GM23338 (cell line): ENCODE data around the gene CERK. TPM values are rescaled to one million over a fixed set of nuclear protein-coding genes. Genes with fewer than 3 reads are reported as not detected.

Experiments used
- ATAC-seq: fragments of 200-7000 bp; cut with Tn5 transposase; 3 replicates; pipeline ENCODE4 v1.9.1; 2020
- DNase-seq: peaks from one replicate; pipeline ENCODE4 v3.0.0-alpha.2; 2015; ENCODE audit warnings: low spot score
- H2AFZ ChIP-seq: fragments of 200-600 bp; sonication (generic); 2 replicates; pipeline ENCODE4 v1.8.0; 2016; ENCODE audit warnings: antibody characterized with exemption, mild to moderate bottlenecking, moderate library complexity
- H3F3A ChIP-seq: fragments of 200-600 bp; sonication (generic); replicated peaks from 2 replicates; pipeline ENCODE4 v1.8.0; 2017; ENCODE audit warnings: antibody characterized with exemption, mixed run types, low read depth
- H3K27ac ChIP-seq: fragments of 200-600 bp; sonication (generic); 2 replicates; pipeline ENCODE4 v1.6.1; 2016; ENCODE audit warnings: low read depth
- H3K27me3 ChIP-seq: fragments of 200-600 bp; sonication (generic); 2 replicates; pipeline ENCODE4 v1.8.0; 2016; ENCODE audit warnings: mild to moderate bottlenecking, mixed run types, moderate library complexity; ENCODE audit not compliant: insufficient read depth
- H3K36me3 ChIP-seq: fragments of 200-600 bp; sonication (generic); 2 replicates; pipeline ENCODE4 v1.8.0; 2016; ENCODE audit warnings: mild to moderate bottlenecking; ENCODE audit not compliant: insufficient read depth
- H3K4me1 ChIP-seq: fragments of 200-600 bp; sonication (generic); 2 replicates; pipeline ENCODE4 v1.8.0; 2016; ENCODE audit warnings: mild to moderate bottlenecking, moderate library complexity; ENCODE audit not compliant: insufficient read depth
- H3K4me2 ChIP-seq: fragments of 200-600 bp; sonication (generic); 2 replicates; pipeline ENCODE4 v1.7.1; 2017; ENCODE audit warnings: mixed run types
- H3K4me3 ChIP-seq: fragments of 200-600 bp; sonication (generic); 2 replicates; pipeline ENCODE4 v1.6.1; 2016; ENCODE audit warnings: mixed run types
- H3K79me2 ChIP-seq: fragments of 200-600 bp; sonication (generic); replicated peaks from 2 replicates; pipeline ENCODE4 v1.8.0; 2017; ENCODE audit warnings: mild to moderate bottlenecking; ENCODE audit not compliant: insufficient read depth
- H3K9me2 ChIP-seq: fragments of 200-600 bp; sonication (generic); 2 replicates; pipeline ENCODE4 v1.8.0; 2017; ENCODE audit not compliant: insufficient read depth
- H4K20me1 ChIP-seq: fragments of 200-600 bp; sonication (generic); replicated peaks from 2 replicates; pipeline ENCODE4 v1.8.0; 2017; ENCODE audit warnings: mild to moderate bottlenecking; ENCODE audit not compliant: insufficient read depth
- H3K27ac Mint-ChIP-seq: 2 replicates; pipeline ENCODE4 v1.8.0; 2020; ENCODE audit warnings: inconsistent platforms, mild to moderate bottlenecking, moderate library complexity, mixed read lengths
- H3K27me3 Mint-ChIP-seq: 3 replicates; pipeline ENCODE4 v1.8.0; 2022; ENCODE audit warnings: low read depth, mild to moderate bottlenecking, moderate library complexity, mixed read lengths, inconsistent platforms; ENCODE audit not compliant: insufficient read depth, poor library complexity
- H3K36me3 Mint-ChIP-seq: 3 replicates; pipeline ENCODE4 v1.8.0; 2021; ENCODE audit warnings: low read depth, mild to moderate bottlenecking, inconsistent platforms, moderate library complexity, mixed read lengths
- H3K4me1 Mint-ChIP-seq: 3 replicates; pipeline ENCODE4 v1.8.0; 2020; ENCODE audit warnings: mild to moderate bottlenecking, inconsistent platforms, mixed read lengths
- H3K4me3 Mint-ChIP-seq: 3 replicates; pipeline ENCODE4 v1.8.0; 2021; ENCODE audit warnings: moderate library complexity, mild to moderate bottlenecking, inconsistent platforms, mixed read lengths
- H3K9me3 Mint-ChIP-seq: 3 replicates; pipeline ENCODE4 v1.8.0; 2020; ENCODE audit warnings: moderate library complexity, mild to moderate bottlenecking, inconsistent platforms, mixed read lengths
- CREB1 ChIP-seq: fragments of 250-450 bp; sonication (Bioruptor Pico); IDR thresholded peaks from 2 replicates; pipeline ENCODE4 v1.5.0; 2020; ENCODE audit warnings: low read depth, mild to moderate bottlenecking, moderate library complexity
- EZH2phosphoT487 ChIP-seq: fragments of 200-600 bp; sonication (generic); IDR thresholded peaks from one replicate; pipeline ENCODE4 v1.8.1; 2018; ENCODE audit warnings: antibody characterized with exemption; ENCODE audit not compliant: unreplicated experiment
- JUNB ChIP-seq: IDR thresholded peaks from one replicate; pipeline ENCODE4 v1.6.1; 2016; ENCODE audit warnings: antibody characterized with exemption; ENCODE audit not compliant: unreplicated experiment
- POLR2AphosphoS5 ChIP-seq: IDR thresholded peaks from 2 replicates; pipeline ENCODE4 v1.6.1; 2016; ENCODE audit warnings: antibody characterized with exemption, low read depth
- STAT1 ChIP-seq: IDR thresholded peaks from one replicate; pipeline ENCODE4 v1.6.1; 2016; ENCODE audit warnings: antibody characterized with exemption; ENCODE audit not compliant: unreplicated experiment
- ZNF114 ChIP-seq: fragments of 250-450 bp; sonication (Bioruptor Pico); IDR thresholded peaks from 2 replicates; pipeline ENCODE4 v1.5.0; 2020; ENCODE audit warnings: mild to moderate bottlenecking, moderate library complexity
- polyA plus RNA-seq: library from polyadenylated mRNA; unstranded; fragments of >200 nt; fragmentation: Nextera tagmentation; extraction: Ambion mirVana; gene quantifications from 2 replicates; pipeline ENCODE4 v1.2.1, GENCODE V29; 2016
- total RNA-seq: library from RNA; depleted of rRNA; stranded (reverse); fragments of >200 nt; shearing (Covaris generic); gene quantifications from 2 replicates; pipeline ENCODE4 v1.2.3, GENCODE V29; 2014
- TF ChIP-seq, protein P1 (sequence below): IDR thresholded peaks from one replicate; pipeline ENCODE4 v1.6.1; 2018; ENCODE audit warnings: antibody characterized with exemption; ENCODE audit not compliant: unreplicated experiment
- TF ChIP-seq, protein P2 (sequence below): IDR thresholded peaks from 2 replicates; pipeline ENCODE4 v1.6.1; 2016; ENCODE audit warnings: antibody characterized with exemption
- TF ChIP-seq, protein P3 (sequence below), 2 experiments: fragments of 200-600 bp in 1 of 2; sonication (generic) in 1 of 2; conservative IDR thresholded peaks; 2 replicates each; pipeline versions ENCODE4 v1.5.1 to v1.6.1; 2016 to 2017; ENCODE audit warnings: antibody characterized with exemption in 2 of 2, low read depth in 2 of 2, mild to moderate bottlenecking in 2 of 2, moderate library complexity in 1 of 2

The CERK gene
- total and polyA plus RNA-seq, 2 experiments from 2014 or later = 12.7 to 62.9 TPM

DNA sequence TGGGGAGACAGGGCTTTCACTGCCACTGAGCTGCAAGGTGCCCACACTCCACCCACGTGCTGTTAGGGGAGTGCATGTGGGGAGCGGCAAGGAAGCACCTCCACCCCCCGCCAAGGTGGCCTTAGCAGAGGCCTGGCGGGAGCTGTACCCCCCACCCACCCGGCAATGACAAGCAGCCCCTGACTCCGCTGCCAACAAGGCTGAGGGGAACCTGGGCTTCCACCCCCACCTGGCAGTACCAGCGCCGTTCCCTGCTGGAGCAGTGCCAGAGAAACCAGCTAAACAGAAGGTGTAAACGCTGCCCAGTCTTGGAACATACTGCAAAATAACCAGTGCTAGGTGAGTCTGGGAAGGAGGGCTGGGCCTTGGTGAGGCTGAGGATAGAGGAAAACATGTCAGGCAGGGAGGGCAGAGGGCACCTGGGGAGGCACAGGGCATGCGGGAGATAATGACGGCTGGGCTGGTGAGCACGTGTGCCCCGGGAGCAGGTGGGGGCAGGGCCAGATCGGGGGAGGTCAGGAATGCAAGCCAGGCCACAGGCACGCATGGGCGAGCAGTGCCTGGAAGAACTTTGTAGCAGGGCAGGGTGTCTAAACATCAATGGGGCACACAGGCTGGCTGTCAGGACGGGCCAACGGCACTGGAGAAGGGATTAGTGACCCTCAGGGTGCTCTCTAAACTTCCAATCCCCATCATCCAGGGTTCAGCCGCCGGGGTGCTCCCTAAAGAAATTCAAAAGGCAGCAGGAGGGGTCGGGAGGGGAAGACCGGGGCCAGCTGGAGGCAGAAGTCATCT, 6.6 kb downstream of the CERK start:
- peaks cover 44% of the 10 kb centered on the region for H3K4me1 Mint-ChIP-seq
- H3K27ac Mint-ChIP-seq = no peak overlapping the region
- 0 out of 3 replicates have a peak, but pooled peaks cover 2% of the 10 kb centered on the region for H3K36me3 Mint-ChIP-seq
- Histone ChIP-seq H3K27me3 (no peaks in the 10 kb centered on the region), H3K4me3 (no peak overlapping the region), H3K36me3 (no peaks in the 10 kb centered on the region), H3K9me2 (no peaks in the 10 kb centered on the region), H3K4me2 (peak overlapping the region; percentile 55; the same call in 1 of the 2 replicates), H4K20me1 (peaks cover 13% of the 10 kb centered on the region), H3F3A (peaks cover 12% of the 10 kb centered on the region; the same call in 1 of the 2 replicates), H3K79me2 (peaks cover 64% of the 10 kb centered on the region), H3K4me1 (peaks cover 10% of the 10 kb centered on the region), H2AFZ (no peak overlapping the region), H3K27ac (no peak overlapping the region)
- H3K4me3 Mint-ChIP-seq = peak overlapping the region; percentile 22; the same call in 2 of the 3 replicates
- no peaks in the 10 kb centered on the region for H3K9me3 Mint-ChIP-seq
- peaks cover 13% of the 10 kb centered on the region for H3K27me3 Mint-ChIP-seq
- DNase-seq (peak; percentile 50), ATAC-seq (peak; percentile 76)
- TF ChIP-seq POLR2AphosphoS5 = no peak
- TF ChIP-seq, protein P1, sequence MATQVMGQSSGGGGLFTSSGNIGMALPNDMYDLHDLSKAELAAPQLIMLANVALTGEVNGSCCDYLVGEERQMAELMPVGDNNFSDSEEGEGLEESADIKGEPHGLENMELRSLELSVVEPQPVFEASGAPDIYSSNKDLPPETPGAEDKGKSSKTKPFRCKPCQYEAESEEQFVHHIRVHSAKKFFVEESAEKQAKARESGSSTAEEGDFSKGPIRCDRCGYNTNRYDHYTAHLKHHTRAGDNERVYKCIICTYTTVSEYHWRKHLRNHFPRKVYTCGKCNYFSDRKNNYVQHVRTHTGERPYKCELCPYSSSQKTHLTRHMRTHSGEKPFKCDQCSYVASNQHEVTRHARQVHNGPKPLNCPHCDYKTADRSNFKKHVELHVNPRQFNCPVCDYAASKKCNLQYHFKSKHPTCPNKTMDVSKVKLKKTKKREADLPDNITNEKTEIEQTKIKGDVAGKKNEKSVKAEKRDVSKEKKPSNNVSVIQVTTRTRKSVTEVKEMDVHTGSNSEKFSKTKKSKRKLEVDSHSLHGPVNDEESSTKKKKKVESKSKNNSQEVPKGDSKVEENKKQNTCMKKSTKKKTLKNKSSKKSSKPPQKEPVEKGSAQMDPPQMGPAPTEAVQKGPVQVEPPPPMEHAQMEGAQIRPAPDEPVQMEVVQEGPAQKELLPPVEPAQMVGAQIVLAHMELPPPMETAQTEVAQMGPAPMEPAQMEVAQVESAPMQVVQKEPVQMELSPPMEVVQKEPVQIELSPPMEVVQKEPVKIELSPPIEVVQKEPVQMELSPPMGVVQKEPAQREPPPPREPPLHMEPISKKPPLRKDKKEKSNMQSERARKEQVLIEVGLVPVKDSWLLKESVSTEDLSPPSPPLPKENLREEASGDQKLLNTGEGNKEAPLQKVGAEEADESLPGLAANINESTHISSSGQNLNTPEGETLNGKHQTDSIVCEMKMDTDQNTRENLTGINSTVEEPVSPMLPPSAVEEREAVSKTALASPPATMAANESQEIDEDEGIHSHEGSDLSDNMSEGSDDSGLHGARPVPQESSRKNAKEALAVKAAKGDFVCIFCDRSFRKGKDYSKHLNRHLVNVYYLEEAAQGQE = no peak
- TF ChIP-seq STAT1 = no peak
- TF ChIP-seq, protein P2, sequence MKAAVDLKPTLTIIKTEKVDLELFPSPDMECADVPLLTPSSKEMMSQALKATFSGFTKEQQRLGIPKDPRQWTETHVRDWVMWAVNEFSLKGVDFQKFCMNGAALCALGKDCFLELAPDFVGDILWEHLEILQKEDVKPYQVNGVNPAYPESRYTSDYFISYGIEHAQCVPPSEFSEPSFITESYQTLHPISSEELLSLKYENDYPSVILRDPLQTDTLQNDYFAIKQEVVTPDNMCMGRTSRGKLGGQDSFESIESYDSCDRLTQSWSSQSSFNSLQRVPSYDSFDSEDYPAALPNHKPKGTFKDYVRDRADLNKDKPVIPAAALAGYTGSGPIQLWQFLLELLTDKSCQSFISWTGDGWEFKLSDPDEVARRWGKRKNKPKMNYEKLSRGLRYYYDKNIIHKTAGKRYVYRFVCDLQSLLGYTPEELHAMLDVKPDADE = no peak
- no peak for TF ChIP-seq EZH2phosphoT487
- TF ChIP-seq CREB1 (CRISPR knock-in tag) = no peak
- TF ChIP-seq ZNF114 (CRISPR knock-in tag) = no peak

DNA sequence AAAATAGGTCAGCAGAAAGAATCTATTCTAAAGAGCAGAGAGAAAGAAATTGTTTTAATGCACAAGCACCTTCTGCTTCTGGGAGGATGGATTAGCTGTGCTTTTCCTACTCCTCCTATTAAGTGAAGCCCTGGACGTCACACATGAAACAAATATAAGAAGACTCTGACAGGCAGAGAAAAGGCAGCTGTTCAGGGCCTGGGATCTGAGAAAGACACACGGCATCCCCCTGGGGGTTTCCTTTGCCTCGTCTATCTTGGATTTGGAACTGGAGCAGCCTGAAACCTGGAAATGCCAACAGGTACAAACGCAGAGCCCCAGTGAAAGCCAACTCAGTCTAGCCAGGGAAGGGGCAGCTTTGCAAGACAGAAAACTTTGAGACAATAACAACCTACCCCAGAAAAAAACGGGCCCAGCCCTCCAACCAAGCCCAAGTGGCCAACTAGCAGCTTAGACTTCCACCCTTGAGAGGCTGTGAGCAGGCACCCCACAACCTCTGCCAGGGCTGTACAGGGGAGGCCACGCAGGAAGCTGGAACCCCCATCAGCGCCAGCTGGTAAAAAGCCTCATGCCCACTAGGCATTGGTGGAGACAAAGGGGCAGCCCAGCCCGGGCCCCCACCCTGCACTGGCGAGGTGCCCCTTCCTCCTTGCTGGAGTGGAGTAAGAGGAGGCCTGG, 7.3 kb downstream of the CERK start:
- Mint-ChIP-seq H3K27me3 (peaks cover 13% of the 10 kb centered on the region), H3K4me1 (peaks cover 39% of the 10 kb centered on the region), H3K9me3 (no peaks in the 10 kb centered on the region), H3K27ac (no peak overlapping the region), H3K36me3 (0 out of 3 replicates have a peak, but pooled peaks cover 2% of the 10 kb centered on the region), H3K4me3 (no peak overlapping the region; the same call in 2 of the 3 replicates)
- no peak overlapping the region for H3K27ac ChIP-seq
- no peaks in the 10 kb centered on the region for H3K36me3 ChIP-seq
- H3K27me3 ChIP-seq = no peaks in the 10 kb centered on the region
- no peak for DNase-seq
- peaks cover 5% of the 10 kb centered on the region; the same call in 1 of the 2 replicates for H3F3A ChIP-seq
- peaks cover 3% of the 10 kb centered on the region for H3K4me1 ChIP-seq
- H4K20me1 ChIP-seq = peaks cover 13% of the 10 kb centered on the region
- H2AFZ ChIP-seq = no peak overlapping the region
- no peaks in the 10 kb centered on the region for H3K9me2 ChIP-seq
- peaks cover 58% of the 10 kb centered on the region for H3K79me2 ChIP-seq
- no peak for ATAC-seq
- no peak overlapping the region for H3K4me2 ChIP-seq
- no peak overlapping the region for H3K4me3 ChIP-seq
- TF ChIP-seq, protein P3, sequence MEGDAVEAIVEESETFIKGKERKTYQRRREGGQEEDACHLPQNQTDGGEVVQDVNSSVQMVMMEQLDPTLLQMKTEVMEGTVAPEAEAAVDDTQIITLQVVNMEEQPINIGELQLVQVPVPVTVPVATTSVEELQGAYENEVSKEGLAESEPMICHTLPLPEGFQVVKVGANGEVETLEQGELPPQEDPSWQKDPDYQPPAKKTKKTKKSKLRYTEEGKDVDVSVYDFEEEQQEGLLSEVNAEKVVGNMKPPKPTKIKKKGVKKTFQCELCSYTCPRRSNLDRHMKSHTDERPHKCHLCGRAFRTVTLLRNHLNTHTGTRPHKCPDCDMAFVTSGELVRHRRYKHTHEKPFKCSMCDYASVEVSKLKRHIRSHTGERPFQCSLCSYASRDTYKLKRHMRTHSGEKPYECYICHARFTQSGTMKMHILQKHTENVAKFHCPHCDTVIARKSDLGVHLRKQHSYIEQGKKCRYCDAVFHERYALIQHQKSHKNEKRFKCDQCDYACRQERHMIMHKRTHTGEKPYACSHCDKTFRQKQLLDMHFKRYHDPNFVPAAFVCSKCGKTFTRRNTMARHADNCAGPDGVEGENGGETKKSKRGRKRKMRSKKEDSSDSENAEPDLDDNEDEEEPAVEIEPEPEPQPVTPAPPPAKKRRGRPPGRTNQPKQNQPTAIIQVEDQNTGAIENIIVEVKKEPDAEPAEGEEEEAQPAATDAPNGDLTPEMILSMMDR (conservative IDR thresholded peaks at IDR 0.05; ENCODE audit: low read depth in 2 of 2) = no peak
- TF ChIP-seq JUNB (no peak), CREB1 (CRISPR knock-in tag) (no peak), STAT1 (no peak)
